ENCODE measurements around the gene PPP3CA. TPM values are rescaled to one million over a fixed set of nuclear protein-coding genes. Genes with fewer than 3 reads are reported as not detected.

Gene PPP3CA
- total and polyA plus RNA-seq, 2 experiments from 2014 or later: 27.0 to 45.2 TPM

DNA sequence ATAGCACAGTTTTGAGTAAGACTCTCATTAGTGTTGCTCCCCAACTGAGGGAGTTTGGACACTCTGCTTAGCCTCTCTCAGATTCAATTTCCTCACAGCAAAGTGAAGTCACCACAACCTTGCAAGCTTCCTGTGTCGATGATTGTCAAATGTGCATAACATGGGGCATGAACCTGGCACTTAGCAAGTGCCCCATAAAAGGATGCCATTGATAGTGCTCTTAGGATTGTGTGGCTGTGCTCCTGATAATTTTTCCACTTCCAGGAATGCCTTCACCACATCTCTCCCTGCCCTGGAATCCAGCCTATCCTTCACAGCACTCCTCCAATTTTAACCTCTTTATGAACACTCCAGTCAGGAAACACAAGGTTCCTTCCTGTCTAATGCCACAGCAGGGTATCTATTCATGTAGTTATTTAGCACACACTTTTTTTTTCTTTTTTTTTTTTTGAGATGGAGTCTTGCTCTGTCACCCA, 309.4 kb downstream of the PPP3CA start:
- H2AFZ ChIP-seq: no peak overlapping the region
- Mint-ChIP-seq H3K27ac (no peak overlapping the region), H3K9me3 (no peaks in the 10 kb centered on the region), H3K4me1 (peaks cover 30% of the 10 kb centered on the region), H3K27me3 (ENCODE audit: insufficient read depth, low read depth, poor library complexity) (no peaks in the 10 kb centered on the region), H3K36me3 (ENCODE audit: low read depth) (peaks cover 22% of the 10 kb centered on the region), H3K4me3 (no peak overlapping the region)
- no peaks in the 10 kb centered on the region for H4K20me1 ChIP-seq (replicated peaks; ENCODE audit: insufficient read depth)
- no peak overlapping the region for H3K27ac ChIP-seq (ENCODE audit: low read depth)
- H3K4me3 ChIP-seq: no peak overlapping the region
- peaks cover 15% of the 10 kb centered on the region for H3K4me1 ChIP-seq (ENCODE audit: insufficient read depth)
- no peak overlapping the region for H3K4me2 ChIP-seq
- H3K9me2 ChIP-seq (ENCODE audit: insufficient read depth): no peaks in the 10 kb centered on the region
- TF ChIP-seq ZNF114 (CRISPR knock-in tag; IDR thresholded peaks at IDR 0.05) (no peak), EZH2phosphoT487 (IDR thresholded peaks at IDR 0.05; ENCODE audit: unreplicated experiment) (no peak), ZNF331 (CRISPR knock-in tag; IDR thresholded peaks at IDR 0.05; ENCODE audit: low read depth) (no peak), STAT1 (IDR thresholded peaks at IDR 0.05; ENCODE audit: unreplicated experiment) (no peak), CREB1 (CRISPR knock-in tag; IDR thresholded peaks at IDR 0.05; ENCODE audit: low read depth) (no peak), EZH2 (IDR thresholded peaks at IDR 0.05; ENCODE audit: low read depth, unreplicated experiment) (no peak), NANOG (IDR thresholded peaks at IDR 0.05; ENCODE audit: borderline replicate concordance) (no peak), POLR2AphosphoS5 (IDR thresholded peaks at IDR 0.05; ENCODE audit: low read depth) (no peak), JUNB (IDR thresholded peaks at IDR 0.05; ENCODE audit: unreplicated experiment) (no peak)
- TF ChIP-seq, protein P1, sequence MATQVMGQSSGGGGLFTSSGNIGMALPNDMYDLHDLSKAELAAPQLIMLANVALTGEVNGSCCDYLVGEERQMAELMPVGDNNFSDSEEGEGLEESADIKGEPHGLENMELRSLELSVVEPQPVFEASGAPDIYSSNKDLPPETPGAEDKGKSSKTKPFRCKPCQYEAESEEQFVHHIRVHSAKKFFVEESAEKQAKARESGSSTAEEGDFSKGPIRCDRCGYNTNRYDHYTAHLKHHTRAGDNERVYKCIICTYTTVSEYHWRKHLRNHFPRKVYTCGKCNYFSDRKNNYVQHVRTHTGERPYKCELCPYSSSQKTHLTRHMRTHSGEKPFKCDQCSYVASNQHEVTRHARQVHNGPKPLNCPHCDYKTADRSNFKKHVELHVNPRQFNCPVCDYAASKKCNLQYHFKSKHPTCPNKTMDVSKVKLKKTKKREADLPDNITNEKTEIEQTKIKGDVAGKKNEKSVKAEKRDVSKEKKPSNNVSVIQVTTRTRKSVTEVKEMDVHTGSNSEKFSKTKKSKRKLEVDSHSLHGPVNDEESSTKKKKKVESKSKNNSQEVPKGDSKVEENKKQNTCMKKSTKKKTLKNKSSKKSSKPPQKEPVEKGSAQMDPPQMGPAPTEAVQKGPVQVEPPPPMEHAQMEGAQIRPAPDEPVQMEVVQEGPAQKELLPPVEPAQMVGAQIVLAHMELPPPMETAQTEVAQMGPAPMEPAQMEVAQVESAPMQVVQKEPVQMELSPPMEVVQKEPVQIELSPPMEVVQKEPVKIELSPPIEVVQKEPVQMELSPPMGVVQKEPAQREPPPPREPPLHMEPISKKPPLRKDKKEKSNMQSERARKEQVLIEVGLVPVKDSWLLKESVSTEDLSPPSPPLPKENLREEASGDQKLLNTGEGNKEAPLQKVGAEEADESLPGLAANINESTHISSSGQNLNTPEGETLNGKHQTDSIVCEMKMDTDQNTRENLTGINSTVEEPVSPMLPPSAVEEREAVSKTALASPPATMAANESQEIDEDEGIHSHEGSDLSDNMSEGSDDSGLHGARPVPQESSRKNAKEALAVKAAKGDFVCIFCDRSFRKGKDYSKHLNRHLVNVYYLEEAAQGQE (IDR thresholded peaks at IDR 0.05; ENCODE audit: unreplicated experiment): no peak
- TF ChIP-seq, protein P2, sequence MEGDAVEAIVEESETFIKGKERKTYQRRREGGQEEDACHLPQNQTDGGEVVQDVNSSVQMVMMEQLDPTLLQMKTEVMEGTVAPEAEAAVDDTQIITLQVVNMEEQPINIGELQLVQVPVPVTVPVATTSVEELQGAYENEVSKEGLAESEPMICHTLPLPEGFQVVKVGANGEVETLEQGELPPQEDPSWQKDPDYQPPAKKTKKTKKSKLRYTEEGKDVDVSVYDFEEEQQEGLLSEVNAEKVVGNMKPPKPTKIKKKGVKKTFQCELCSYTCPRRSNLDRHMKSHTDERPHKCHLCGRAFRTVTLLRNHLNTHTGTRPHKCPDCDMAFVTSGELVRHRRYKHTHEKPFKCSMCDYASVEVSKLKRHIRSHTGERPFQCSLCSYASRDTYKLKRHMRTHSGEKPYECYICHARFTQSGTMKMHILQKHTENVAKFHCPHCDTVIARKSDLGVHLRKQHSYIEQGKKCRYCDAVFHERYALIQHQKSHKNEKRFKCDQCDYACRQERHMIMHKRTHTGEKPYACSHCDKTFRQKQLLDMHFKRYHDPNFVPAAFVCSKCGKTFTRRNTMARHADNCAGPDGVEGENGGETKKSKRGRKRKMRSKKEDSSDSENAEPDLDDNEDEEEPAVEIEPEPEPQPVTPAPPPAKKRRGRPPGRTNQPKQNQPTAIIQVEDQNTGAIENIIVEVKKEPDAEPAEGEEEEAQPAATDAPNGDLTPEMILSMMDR (conservative IDR thresholded peaks at IDR 0.05; ENCODE audit: low read depth in 2 of 2): no peak
- TF ChIP-seq, protein P3, sequence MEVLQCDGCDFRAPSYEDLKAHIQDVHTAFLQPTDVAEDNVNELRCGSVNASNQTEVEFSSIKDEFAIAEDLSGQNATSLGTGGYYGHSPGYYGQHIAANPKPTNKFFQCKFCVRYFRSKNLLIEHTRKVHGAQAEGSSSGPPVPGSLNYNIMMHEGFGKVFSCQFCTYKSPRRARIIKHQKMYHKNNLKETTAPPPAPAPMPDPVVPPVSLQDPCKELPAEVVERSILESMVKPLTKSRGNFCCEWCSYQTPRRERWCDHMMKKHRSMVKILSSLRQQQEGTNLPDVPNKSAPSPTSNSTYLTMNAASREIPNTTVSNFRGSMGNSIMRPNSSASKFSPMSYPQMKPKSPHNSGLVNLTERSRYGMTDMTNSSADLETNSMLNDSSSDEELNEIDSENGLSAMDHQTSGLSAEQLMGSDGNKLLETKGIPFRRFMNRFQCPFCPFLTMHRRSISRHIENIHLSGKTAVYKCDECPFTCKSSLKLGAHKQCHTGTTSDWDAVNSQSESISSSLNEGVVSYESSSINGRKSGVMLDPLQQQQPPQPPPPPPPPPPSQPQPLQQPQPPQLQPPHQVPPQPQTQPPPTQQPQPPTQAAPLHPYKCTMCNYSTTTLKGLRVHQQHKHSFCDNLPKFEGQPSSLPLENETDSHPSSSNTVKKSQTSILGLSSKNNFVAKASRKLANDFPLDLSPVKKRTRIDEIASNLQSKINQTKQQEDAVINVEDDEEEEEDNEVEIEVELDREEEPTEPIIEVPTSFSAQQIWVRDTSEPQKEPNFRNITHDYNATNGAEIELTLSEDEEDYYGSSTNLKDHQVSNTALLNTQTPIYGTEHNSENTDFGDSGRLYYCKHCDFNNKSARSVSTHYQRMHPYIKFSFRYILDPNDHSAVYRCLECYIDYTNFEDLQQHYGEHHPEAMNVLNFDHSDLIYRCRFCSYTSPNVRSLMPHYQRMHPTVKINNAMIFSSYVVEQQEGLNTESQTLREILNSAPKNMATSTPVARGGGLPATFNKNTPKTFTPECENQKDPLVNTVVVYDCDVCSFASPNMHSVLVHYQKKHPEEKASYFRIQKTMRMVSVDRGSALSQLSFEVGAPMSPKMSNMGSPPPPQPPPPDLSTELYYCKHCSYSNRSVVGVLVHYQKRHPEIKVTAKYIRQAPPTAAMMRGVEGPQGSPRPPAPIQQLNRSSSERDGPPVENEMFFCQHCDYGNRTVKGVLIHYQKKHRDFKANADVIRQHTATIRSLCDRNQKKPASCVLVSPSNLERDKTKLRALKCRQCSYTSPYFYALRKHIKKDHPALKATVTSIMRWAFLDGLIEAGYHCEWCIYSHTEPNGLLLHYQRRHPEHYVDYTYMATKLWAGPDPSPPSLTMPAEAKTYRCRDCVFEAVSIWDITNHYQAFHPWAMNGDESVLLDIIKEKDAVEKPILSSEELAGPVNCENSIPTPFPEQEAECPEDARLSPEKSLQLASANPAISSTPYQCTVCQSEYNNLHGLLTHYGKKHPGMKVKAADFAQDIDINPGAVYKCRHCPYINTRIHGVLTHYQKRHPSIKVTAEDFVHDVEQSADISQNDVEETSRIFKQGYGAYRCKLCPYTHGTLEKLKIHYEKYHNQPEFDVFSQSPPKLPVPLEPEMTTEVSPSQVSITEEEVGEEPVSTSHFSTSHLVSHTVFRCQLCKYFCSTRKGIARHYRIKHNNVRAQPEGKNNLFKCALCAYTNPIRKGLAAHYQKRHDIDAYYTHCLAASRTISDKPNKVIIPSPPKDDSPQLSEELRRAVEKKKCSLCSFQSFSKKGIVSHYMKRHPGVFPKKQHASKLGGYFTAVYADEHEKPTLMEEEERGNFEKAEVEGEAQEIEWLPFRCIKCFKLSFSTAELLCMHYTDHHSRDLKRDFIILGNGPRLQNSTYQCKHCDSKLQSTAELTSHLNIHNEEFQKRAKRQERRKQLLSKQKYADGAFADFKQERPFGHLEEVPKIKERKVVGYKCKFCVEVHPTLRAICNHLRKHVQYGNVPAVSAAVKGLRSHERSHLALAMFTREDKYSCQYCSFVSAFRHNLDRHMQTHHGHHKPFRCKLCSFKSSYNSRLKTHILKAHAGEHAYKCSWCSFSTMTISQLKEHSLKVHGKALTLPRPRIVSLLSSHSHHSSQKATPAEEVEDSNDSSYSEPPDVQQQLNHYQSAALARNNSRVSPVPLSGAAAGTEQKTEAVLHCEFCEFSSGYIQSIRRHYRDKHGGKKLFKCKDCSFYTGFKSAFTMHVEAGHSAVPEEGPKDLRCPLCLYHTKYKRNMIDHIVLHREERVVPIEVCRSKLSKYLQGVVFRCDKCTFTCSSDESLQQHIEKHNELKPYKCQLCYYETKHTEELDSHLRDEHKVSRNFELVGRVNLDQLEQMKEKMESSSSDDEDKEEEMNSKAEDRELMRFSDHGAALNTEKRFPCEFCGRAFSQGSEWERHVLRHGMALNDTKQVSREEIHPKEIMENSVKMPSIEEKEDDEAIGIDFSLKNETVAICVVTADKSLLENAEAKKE (CRISPR knock-in tag; IDR thresholded peaks at IDR 0.05): no peak
- TF ChIP-seq, protein P4, sequence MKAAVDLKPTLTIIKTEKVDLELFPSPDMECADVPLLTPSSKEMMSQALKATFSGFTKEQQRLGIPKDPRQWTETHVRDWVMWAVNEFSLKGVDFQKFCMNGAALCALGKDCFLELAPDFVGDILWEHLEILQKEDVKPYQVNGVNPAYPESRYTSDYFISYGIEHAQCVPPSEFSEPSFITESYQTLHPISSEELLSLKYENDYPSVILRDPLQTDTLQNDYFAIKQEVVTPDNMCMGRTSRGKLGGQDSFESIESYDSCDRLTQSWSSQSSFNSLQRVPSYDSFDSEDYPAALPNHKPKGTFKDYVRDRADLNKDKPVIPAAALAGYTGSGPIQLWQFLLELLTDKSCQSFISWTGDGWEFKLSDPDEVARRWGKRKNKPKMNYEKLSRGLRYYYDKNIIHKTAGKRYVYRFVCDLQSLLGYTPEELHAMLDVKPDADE (IDR thresholded peaks at IDR 0.05): no peak
- no peaks in the 10 kb centered on the region for H3K36me3 ChIP-seq (ENCODE audit: insufficient read depth)
- H3K79me2 ChIP-seq (replicated peaks; ENCODE audit: insufficient read depth): no peaks in the 10 kb centered on the region
- no peaks in the 10 kb centered on the region for H3F3A ChIP-seq (replicated peaks; ENCODE audit: low read depth)
- ATAC-seq (no peak), DNase-seq (ENCODE audit: low spot score) (no peak)
- H3K27me3 ChIP-seq (ENCODE audit: insufficient read depth): no peaks in the 10 kb centered on the region
